HepG2 (cell line): Measurements from ENCODE around the gene PIGN.

Source experiments
- KAT7 ChIP-seq: IDR thresholded peaks from 2 replicates; pipeline ENCODE4 v1.6.1; 2018; ENCODE audit warnings: borderline replicate concordance, missing compliant biosample characterization
- KLF9 ChIP-seq: IDR thresholded peaks from 2 replicates; pipeline ENCODE4 v1.6.1; 2016; ENCODE audit warnings: low read depth
- MAFF ChIP-seq: IDR thresholded peaks from 2 replicates; pipeline ENCODE4 v1.6.1; 2011; ENCODE audit warnings: low read depth, low read length, improper control_type of control experiment
- PAX8 ChIP-seq: sonication (generic); formaldehyde crosslinking; IDR thresholded peaks from 2 replicates; pipeline ENCODE4 v1.8.0; 2022; ENCODE audit warnings: mild to moderate bottlenecking, missing genetic modification reagents, borderline replicate concordance
- TAF1 ChIP-seq: sonication (generic); formaldehyde crosslinking; IDR thresholded peaks from 2 replicates; pipeline ENCODE4 v1.4.0; 2020; ENCODE audit warnings: missing genetic modification reagents
- ZNF143 ChIP-seq: sonication (generic); formaldehyde crosslinking; IDR thresholded peaks from 2 replicates; pipeline ENCODE4 v1.4.0; 2020; ENCODE audit warnings: missing genetic modification reagents
- ZNF24 ChIP-seq: fragments of 450-650 bp; IDR thresholded peaks from 2 replicates; pipeline ENCODE4 v1.6.1; 2017; ENCODE audit warnings: antibody characterized with exemption, mild to moderate bottlenecking
- ZNF280D ChIP-seq: sonication (generic); formaldehyde crosslinking; IDR thresholded peaks from 2 replicates; pipeline ENCODE4 v1.5.1; 2020; ENCODE audit warnings: mild to moderate bottlenecking, missing genetic modification reagents
- TF ChIP-seq, protein P1 (sequence below): sonication (generic); formaldehyde crosslinking; conservative IDR thresholded peaks from 2 replicates; pipeline ENCODE4 v1.4.0; 2020; ENCODE audit warnings: missing genetic modification reagents

- TF ChIP-seq TAF1 (CRISPR knock-in tag) (no peak), MAFF (no peak), ZNF280D (no peak), PAX8 (CRISPR knock-in tag) (no peak), KLF9 (CRISPR knock-in tag) (no peak), ZNF24 (no peak), ZNF143 (no peak), KAT7 (CRISPR knock-in tag) (no peak)
- TF ChIP-seq, protein P1, sequence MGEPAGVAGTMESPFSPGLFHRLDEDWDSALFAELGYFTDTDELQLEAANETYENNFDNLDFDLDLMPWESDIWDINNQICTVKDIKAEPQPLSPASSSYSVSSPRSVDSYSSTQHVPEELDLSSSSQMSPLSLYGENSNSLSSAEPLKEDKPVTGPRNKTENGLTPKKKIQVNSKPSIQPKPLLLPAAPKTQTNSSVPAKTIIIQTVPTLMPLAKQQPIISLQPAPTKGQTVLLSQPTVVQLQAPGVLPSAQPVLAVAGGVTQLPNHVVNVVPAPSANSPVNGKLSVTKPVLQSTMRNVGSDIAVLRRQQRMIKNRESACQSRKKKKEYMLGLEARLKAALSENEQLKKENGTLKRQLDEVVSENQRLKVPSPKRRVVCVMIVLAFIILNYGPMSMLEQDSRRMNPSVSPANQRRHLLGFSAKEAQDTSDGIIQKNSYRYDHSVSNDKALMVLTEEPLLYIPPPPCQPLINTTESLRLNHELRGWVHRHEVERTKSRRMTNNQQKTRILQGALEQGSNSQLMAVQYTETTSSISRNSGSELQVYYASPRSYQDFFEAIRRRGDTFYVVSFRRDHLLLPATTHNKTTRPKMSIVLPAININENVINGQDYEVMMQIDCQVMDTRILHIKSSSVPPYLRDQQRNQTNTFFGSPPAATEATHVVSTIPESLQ (CRISPR knock-in tag) = no peak
Observed at GRCh38 chr18:62119884-62120283, 67.0 kb downstream of the PIGN start.
